HG03521 (cell line): ENCODE measurements around the gene RAB26.
"Not testable (repeated sequence)": the region's sequence is repeated elsewhere in the genome, so short reads cannot be mapped to it uniquely, and the experiment has no call there.

Source experiments
- ATAC-seq: cut with Tn5 transposase; IDR thresholded peaks from one replicate; pipeline ENCODE4 v1.9.1; 2021; ENCODE audit warnings: mild to moderate bottlenecking, moderate library complexity; ENCODE audit not compliant: unreplicated experiment

RAB26 gene

DNA sequence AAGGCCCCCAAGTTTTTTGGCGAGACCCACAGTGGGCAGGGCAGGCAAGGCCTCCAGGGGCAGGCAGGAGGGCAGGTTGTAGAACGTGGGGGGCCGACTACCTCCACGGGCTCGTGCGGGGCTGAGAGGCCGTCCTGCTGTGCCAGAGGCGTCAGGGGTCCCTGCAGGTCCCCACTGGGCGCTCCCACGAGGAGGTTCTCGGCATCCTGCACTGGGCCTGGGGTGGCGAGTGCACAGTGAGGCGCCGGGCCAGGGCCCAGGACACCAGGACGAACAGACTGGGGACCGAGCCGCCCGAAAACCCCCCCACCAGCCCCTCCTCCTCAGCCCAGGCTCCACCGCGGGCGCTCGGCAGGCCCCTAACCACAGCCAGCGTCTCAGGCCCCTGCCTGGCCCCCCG, 32.0 kb upstream of the RAB26 start:
- not testable (repeated sequence) for ATAC-seq

DNA sequence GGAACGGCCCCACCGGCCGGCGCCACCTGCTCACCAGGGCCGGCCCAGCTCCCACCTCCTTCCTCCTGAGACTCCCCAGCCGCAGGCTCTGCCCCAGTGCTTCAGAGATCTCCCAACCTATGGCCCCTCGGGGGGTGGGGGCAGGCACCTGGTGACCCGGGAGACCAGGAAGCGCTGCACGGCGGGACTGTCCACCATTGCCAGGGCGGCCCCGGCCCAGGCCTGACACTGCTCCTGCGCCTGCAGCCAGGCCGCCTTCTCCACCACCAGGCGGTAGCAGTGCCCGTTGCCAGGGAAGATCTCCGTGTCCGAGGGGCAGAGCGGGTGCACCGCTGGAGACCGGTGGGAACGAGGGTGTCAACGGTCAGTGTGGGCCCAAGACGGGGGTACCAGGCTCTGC, 31.1 kb upstream of the RAB26 start:
- not testable (repeated sequence) for ATAC-seq

DNA sequence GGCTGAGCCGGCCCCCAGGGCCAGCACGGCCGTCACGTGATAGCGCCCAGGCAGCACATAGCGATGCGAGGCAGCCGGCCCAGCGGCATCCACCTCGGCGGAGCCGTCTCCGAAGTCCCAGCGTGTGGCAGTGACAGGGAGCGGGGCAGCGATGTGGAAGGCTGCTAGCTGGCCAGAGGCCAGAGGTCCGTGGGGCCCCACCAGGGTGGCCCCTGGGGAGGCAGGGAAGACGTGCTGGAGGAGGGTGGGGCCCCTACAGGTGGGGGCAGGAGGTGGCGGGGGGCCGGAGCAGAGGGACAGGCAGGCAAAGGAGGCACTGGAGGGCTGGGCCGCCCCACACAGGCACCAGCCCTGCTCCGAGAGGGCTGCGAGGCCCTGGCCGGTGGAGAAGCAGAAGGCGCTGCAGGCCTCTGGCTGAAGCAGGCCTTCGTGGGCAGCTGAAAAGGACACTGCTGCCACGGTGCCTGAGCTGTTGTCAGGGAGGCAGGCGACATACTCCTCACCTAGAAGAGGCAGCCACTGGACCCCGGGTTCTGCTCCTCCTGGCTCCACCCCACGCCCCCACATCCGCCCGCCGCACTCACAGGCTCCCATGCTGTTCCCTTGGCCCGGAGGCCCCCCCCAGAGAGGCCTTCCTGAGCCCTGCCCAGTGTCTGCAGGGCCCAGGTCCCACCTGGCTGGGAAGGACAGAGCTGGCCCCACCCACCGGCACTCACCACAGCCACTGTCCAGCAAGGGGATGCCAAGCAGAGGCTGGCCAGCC, 30.3 kb upstream of the RAB26 start:
- ATAC-seq = not testable (repeated sequence)

DNA sequence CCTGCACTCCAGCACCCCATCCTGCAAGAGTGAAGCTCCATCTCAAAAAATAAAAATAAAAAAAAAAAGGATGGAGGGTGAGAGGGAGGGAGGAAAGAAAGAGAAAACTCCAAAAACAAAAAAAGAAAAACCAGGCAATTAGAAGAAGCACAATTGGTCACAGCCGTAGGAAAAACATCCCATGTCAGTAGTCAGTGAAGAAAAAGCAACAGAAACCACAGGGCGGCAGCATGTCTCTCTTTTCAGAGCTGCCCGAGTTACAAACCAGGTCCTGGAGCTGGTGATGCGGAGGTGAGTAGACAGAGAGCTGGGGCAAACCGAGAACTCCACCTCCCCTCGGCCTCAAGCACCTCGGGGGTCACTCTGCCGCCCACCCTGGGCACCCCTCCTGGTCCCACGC, 27.1 kb upstream of the RAB26 start:
- ATAC-seq = not testable (repeated sequence)

DNA sequence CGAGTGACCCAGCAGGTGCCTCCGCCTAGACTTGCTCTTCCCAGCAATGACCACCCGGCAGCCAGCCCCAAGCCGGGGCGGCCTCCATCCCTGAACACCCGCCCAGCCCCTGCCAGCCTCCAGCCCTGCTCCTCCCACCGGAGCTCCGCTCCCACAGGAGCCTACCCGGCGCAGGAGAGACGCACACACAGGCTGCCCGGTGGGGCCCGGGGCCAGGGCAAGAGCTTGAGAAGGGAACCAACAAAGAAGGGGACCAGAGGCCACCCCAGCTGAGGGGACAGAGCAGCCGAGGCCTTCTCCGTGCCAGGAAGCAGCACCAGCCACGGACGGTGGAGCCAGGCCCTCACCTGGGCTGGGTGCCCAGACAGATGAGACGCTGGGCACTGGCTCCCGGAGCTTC, 26.6 kb upstream of the RAB26 start:
- no peak for ATAC-seq

DNA sequence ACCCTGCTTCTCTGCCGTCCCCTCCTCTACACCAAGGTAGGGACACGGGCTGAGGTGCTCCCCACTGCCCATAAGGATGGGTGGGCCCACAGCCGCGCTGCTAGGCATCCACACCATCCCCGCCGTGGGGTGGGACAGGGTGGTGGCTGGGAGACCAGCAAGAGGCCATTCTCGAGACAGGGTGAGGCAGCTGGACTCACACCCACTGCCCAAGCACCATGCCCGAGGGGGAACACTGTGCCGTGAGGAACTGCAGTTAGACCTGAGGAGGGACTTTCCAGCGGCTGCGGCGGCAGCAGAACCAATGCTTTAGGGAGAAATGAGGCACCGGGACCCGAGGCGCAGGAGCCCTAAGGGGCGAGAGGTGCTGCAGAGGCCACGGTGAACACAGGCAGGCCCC, 26.0 kb upstream of the RAB26 start:
- ATAC-seq = no peak

DNA sequence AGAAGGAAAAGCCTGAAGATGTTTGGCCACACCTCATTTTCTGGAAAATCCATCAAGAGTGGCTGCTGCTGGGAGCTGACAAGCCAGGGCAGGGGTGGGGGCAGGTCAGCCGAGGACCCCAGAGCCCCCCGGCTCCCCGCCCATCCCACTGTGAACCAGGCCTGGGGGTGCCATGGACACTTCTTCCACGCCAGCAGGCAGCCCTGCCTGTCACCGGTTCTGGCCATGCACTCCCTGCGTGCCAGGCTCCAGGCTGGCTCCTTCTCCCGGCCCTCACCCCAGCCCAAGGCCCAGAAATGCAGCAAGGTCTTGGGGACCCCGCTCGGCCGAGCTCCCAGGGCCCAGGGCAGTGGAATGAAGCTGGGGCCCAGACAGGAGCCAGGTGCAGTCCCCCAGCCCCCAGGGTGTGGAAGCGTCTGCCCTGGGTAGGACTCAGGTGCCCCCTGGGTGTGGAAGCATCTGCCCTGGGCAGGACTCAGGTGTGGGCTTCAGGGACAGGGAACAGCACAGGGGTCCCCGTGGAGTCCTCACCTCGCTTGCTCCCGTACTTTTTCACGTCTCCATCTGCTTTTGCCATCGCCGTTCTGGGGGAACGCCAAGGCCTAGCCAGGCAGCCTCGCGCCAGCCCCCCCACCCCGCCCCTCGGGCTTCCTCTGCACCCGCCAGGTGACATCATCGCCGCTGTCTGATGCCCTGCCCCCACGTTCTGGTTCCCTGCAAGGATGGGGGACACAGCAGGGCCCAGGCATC, 25.3 kb upstream of the RAB26 start:
- not testable (repeated sequence) for ATAC-seq

DNA sequence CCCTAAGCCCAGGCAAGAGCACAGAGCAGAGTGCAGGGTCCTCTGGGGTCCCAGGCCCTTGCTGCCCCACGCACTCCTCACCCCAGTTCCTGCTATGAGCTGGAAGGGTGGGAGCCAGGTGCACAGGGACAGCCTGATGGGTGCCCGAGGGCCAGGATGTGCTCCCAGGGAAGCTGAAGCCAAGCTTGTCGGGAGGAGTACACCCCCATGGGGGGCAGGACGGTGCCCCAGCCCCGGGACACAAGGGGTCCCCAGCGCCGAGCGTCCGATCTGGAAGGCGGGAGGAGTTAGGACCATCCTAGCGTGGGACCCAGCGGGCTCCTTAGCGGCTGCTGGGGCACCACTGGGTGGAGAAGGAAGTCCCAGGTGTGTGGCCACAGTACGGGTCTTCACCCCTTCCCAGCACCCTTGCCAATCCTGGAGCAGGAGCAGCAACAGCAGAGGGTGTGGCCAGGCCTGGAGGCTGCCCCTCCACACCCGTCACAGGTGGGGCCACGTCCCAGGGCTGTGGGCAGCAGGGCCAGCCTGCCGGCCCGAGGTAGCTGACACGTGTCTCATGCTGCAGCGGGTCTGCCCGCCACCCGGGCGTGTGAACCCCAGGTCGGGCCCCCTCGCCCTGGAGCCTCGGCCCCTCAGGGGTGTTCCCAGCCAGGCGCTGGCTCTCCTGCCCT, 24.6 kb upstream of the RAB26 start:
- not testable (repeated sequence) for ATAC-seq

DNA sequence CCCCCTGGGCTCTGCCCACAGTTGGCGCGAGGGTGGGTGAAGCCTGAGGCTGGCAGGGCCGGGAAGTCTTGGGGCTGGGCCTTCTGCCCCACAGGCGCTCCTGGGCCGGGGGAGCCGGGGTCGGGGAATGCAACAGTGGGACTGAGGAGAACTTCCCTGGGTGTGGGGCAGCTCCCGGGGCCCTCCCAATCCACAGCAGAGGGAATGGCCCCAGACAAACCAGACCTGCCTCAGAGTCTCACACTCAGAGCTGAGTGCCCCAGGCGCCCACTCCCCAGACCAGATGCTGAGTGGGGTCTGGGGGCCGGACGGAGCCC, 24.1 kb upstream of the RAB26 start:
- ATAC-seq = not testable (repeated sequence)

DNA sequence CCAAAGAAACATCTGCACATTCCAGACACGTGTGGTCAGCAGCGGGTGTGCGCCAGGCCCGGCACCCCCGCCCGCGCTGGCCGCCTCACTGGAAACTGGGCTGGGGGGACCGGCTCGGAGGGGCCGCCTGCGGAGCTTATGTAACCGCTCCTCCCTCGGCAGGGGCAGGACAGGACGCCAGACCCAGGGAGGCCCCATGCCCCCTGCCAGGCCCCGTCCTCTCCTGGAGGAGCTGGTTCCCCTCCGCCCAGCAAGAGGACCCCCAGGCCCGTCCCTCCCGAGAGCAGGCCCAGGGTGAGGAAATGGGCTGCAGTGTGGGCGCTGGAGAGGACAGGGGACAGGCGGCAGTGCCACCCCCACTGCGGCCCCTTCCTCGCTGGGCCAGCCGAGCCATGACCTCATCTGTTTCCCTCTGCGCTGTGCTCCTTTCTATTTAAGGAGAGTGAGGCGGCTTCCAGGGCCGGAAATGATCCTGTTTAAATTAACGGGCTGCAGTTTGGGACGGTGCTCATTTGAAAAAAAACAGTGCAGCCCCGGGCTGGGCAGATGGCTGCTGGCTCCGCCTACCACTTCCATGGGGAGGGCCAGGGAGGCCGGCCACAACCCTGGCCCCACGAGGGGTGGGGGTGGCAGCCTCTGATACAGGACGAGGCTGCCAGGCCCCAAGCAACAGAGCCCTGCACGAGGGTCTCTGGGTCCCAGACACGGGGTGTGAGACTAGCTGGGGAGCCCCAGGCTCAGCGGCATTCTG, 23.6 kb upstream of the RAB26 start:
- not testable (repeated sequence) for ATAC-seq

DNA sequence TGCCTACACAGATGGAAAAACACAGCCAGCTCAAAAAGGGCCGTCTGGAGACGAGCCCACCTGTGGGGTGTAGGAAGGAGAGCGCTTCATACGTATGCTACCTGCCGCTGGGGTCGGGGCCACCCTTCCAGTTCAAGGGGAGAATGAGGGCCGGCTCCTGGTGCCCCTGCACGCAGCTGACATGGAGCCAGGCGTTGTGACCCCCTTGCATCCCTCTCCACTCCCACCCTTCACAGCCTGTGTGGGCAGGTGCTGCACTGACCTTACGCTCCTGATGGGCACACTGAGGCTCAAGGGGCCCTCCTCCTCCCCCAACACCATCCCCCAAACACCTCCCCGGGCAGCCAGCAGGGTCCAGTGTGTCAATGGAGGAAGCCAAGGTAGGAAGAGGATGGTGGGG, 22.8 kb upstream of the RAB26 start:
- not testable (repeated sequence) for ATAC-seq

DNA sequence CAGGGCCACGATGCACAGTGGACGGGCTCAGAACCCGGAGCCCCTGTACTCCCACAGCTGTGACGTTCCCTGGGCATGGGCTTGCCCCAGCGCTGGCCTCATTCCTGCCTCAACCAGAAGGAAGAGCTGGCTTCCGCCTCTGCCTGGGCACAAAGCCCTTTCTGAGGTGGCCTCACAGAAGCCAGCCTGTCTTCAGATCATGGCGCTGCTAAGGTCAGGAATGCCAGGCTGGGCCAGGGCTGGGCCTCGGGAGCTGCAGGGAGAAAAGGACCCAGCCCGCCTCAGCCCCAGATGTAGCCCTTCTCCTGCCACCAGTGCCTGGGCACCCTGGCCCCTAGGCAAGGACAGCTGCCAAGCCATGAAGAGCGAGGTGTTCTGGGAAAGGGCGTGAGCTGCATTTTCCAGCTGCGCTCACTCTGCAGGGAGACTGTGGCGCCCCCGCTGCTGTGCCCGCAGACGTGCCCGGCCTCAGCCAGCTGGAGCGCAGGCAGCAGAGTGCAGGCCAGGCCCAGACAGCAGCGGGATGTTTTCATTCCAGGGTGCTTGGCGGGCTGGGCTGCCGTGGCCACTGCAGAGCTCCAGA, 22.2 kb upstream of the RAB26 start:
- ATAC-seq = not testable (repeated sequence)

DNA sequence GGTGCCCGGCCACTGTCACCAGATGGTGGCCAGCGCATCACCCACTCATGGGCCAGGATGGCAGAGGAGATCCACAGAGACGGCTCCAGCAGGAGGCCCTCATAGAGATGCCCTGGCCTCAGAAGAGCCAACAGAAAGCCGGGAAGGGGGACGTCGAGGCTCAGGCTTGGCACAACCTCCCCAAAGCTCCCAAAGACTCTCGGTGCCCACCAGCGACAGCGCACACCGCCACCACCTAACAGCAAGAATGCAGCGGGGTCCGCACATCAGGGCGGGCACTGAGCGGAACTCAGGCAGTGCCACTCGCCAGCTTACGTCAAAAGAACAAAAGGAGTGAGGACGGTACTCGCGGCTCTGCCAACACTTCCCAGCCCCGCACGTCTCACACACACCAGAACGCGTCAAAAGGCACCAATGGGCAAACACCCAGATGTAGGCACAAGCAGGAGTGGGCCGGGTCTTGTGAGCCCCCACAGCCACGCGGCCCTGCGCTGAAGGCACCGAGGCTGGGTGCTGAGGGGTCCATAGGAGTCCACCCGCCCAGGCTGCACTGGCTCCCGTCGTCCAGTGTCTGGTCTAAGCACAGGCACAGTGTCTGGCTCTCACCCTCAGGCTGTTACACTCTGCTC, 21.4 kb upstream of the RAB26 start:
- not testable (repeated sequence) for ATAC-seq

DNA sequence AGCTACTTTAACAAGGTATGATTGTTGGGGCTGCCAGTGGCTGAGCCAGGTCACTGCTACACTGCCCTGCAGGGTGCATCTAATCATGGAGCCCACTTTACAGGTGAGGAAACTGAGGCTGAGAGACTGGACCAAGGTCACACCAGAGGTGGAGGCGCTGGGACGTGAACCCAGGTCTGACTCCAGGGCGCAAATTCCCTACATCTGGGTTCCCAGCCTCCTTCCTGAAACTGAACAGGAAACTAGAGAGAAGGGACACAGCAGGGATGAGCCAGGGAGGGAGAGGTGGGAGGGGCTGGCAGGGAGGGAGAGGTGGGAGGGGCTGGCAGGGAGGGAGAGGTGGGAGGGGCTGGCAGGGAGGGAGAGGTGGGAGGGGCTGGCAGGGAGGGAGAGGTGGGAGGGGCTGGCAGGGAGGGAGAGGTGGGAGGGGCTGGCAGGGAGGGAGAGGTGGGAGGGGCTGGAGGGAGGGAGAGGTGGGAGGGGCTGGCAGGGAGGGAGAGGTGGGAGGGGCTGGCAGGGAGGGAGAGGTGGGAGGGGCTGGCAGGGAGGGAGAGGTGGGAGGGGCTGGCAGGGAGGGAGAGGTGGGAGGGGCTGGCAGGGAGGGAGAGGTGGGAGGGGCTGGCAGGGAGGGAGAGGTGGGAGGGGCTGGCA, 20.7 kb upstream of the RAB26 start:
- not testable (repeated sequence) for ATAC-seq

DNA sequence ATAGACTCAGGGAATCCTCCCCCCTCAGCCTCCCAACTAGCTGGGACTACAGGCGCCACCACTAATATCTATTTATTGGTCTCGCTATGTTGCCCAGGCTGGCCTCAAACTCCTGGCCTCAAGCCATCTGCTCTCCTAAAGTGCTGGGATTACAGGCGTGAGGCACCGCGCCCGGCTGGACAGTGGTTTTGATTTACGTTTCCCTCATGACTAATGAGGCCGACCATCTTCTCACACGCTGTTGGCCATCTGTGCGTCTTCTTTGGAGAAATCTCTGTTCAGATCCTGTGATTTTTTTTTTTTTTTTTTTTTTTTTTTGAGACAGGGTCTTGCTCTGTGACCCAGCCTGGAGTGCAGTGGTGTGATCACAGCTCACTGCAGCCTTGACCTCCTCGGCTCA, 19.2 kb upstream of the RAB26 start:
- not testable (repeated sequence) for ATAC-seq

DNA sequence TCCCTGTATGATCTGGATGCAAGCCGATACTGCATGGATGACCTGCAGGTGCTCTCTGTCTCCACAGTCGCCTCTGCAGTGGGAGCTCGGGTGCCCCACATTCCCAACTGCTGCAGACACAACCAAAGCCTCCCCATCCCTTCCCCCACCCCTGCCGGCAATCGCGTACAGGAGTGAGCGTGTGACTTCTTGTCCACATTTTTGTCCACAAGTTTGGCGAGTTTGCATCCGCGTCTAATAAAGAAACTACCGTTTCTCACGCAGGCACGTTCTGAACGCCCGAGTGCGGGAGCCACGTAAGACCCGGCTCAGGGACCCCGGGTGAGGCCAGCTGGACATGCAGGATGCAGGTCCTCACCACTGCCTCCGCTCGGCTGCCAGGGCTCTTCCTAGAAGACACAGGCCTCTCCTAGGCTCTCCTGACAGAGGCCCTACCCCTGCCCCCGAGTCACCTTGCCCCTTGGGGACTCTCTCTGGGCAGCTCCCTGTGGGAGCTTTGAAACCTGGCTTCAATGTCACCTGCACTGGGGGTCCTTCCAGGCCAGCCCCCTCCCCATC, 18.5 kb upstream of the RAB26 start:
- not testable (repeated sequence) for ATAC-seq

DNA sequence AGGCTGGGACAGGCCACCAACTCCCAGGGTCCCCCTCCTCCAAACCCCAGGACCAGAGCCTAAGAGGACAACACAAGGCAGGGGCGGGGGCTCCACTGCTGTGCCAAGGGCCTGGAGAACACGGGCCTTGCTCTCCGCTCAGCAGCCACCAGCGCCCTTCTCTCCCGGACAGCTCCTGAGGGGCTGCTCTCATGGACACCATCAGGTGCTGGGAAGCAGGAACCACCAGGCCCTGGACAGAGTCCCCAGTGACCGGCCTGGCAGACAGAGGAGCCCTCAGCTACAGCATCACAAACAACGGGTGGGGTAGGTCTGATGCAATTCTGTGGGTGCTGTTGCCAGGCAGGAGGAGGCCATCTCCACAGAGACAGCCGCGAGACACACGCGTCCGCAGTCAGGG, 14.6 kb upstream of the RAB26 start:
- ATAC-seq = not testable (repeated sequence)

DNA sequence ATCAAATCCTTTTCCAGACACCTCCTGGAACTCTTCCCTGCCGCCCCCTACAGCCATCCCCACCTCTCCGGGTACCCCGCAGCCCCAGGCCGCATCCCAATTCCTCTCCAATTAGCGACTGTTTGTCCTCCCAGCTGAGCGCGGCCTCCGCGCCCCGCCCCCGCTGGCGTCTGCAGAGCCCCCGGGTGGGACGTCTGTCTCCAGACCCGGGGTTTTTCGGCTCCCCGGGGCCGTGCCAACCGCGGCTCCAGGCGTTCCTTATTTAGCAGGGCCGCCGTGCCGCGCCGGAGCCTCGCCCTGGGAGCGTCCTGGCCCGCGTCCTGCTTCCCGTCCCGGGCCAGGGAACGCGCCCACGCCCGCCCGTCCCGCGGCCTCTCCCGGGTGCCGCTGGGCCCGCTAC, 13.4 kb upstream of the RAB26 start:
- ATAC-seq = not testable (repeated sequence)

DNA sequence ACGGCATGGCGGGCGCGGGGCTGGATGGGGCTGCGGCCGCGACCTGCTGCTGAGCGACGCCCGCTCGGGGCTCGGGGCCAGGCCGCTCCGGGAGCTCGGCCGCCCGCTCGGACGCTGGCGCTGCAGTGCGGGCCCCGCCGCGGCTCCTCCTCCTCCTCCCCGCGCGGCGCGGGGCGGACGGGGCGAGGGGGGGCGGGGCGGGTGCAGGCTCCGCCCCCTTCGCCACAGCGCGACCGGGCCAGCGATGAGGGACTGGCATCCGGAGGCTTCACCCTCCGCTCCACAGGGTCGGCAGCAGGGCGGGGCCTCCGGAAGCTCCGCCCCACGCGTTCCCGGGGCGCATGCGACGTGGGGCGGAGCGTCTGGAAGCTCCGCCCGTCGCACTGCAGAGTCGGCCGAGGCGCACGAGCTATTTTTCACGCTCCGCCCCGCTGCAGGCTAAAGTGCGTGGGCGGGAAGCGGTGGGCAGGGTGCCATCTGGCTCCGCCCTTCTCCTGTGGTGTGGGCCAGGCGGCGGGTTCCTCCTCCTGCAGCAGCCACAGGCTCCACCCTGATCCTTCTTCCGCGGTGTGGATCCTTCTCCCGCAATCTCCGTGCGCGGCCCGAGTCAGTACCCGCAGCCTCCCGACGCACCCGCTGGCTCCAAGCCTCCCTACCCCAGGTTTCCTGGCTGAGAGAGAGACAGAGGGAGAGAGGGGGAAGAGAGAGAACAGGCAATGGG, 12.5 kb upstream of the RAB26 start, which contains the start of gene PKD1:
Gene PKD1 (minus strand): TSS at position 129 of the 721 bp plus-strand sequence. CDS start 209 bp downstream, outside the sequence.
- peak; percentile 51 for ATAC-seq
